Measurements from ENCODE around the gene SLC2A3.
A peak's percentile ranks its signal among the peaks of the same experiment; 100 is the strongest.
"Not testable (repeated sequence)": the region's sequence is repeated elsewhere in the genome, so short reads cannot be mapped to it uniquely, and the experiment has no call there.

The SLC2A3 gene

DNA sequence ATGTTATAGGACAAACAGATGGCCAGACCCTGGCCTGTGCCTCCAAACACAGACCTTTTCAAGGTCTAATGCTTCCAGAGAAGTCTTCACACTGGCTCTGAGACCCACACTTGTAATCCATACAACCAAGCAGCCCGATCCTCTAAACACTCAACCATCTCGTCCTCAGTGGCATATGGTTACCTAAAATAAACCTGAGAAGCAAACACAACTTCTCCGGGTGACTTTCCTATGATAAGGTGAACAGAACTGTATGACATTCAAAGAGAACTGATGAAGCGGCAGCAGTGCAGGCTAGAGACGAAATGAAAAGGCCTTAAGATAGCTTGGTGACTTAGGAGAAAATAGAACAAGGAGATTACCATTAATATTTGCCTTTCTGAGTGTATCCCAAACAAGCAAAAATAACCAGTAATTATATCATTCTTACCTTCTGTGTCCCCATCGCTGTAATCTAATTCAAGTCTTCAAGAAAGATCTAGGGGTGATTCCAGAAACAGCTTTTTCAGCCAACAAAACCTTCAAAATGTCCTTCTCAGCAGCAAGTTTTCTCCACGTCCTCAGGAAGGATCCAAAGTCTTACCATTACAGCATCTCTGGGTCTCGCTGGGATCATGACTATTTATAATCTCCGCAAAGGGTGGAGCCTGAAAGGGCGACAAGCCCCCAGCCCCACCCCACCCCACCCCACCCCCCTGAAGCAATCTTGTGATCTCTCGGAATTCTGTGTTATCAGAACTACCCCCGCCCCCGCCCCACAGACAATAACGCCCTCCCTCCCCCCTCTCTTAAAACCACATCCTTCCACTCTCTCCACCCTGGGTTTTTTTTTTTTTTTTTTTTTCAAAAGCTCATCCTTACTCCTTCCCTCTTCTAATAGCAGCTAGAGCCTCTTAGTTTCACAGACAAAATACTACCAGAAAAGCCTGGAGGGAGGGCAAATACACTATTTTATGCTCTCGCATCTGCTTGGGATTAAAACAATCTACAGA is at the start of gene SLC2A3:
SLC2A3 (minus strand) TSS at position 598 of the 992 bp plus-strand sequence; CDS start at position 445, 153 bp downstream.
- peak; percentile 98 for DNase-seq

DNA sequence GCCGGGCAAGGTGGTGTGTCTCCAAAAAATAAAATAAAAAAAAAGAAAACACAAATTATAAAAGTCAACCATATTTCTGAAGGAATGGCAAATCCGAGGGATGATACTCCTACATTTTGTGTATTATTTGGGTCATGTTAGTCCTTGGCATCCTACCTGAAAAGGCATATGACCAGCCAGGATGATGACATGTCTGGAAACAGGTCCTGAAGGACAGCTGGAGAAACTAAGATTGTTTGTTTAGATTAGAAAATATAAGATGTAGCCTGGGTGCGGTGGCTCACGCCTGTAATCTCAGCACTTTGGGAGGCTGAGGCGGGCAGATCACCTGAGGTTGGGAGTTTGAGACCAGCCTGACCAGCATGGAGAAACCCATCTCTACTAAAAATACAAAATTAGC is 48.9 kb upstream of the SLC2A3 start:
- no peak for DNase-seq

DNA sequence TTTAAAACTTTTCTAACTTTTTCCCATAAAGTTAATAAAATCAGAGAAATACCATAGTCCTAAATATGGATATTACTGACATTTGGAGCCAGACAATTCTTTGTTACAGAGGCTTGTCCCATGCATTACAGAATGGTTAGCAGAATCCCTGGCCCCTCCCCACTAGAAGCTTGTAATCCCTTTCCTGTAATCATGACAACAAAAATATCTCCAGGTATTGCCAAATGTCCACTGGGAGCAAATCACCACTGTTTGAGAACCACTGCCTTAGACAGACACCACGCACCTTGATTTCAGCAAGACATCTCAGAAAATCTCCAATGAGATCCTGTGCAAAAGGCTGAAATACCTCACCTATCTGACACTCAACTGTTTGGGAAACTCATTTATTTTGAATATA is 47.5 kb upstream of the SLC2A3 start:
- DNase-seq, result not testable (repeated sequence)

DNA sequence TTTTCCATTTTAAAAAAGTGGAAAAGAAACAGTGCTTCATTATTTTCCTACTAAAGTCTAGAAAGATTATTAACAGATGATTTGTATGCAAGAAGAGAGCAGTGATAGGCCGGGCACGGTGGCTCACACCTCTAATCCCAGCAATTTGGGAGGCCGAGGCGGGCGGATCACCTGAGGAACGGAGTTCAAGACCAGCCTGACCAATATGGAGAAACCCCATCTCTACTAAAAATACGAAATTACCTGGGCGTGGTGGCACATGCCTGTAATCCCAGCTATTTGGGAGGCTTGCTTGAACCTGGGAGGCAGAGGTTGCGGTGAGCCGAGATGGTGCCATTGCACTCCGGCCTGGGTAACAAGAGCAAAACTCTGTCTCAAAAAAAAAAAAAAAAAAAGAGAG is 47.0 kb upstream of the SLC2A3 start:
- DNase-seq, result not testable (repeated sequence)

DNA sequence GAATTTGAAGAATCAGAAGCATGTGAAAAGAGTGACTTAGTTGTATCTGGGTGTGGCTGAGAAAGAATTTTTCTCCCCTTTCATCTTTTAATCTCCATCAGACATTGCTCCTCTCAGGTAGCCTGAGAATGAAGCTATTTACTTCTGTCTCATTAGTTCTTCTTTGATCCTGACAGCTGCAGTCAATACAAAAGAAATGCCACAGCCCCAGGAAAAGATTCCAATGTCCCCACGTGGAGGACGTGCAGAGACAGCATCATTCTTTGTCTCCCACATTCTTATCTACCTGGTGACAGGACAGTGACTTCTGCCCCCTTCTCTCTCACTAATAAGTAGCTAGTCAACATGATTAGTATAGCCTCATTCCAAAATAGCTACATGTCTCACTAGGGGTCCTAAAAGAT is 46.3 kb upstream of the SLC2A3 start:
- not testable (repeated sequence) for DNase-seq

DNA sequence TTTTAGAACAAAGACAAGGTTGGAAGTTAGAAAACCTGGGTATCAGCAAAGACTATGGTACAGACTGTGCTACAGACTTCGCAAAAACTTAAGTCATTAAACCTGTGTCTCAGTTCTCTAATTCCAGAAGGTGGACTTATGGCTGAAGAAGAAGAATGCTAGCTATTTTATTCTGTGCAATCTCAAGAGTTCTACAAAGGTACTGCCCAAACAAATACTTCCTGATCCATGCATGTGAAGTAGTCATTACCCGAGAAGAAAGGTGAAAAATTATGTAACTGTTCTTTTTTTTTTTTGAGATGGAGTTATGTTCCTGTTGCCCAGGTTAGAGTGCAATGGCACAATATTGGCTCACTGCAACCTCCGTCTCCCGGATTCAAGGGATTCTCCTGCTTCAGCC is 45.5 kb upstream of the SLC2A3 start:
- DNase-seq, result no peak

DNA sequence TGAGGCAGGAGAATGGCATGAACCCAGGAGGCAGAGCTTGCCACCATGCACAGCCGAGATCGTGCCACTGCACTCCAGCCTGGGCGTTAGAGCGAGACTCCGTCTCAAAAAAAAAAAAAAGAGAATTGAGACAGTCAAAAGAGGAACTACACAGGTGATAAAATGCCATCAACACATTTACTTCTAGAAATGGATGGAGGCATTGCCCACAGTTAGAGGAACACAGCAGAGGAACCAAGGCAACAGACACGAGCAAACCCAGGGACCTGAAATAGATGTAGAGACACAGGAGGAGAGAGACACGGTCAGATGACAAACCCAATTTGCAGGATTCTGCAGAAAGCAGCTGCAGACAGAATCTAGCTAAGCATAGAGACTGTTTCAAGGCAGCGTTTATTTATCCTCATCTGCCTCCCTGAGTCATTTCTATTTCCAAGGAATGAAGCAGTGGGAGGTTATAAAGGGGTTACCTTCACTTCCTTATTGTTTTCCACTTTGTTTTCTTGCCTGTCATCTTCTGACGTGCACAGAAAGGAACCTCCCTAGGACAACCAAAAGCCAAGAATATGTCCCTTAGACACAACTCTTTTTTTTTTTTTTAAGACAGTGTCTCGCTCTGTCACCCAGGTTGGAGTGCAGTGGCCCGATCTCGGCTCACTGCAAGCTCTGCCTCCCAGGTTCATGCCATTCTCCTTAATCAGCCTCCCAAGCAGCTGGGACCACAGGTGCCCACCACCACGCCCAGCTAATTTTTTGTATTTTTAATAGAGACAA is 41.6 kb upstream of the SLC2A3 start:
- DNase-seq, result not testable (repeated sequence)

DNA sequence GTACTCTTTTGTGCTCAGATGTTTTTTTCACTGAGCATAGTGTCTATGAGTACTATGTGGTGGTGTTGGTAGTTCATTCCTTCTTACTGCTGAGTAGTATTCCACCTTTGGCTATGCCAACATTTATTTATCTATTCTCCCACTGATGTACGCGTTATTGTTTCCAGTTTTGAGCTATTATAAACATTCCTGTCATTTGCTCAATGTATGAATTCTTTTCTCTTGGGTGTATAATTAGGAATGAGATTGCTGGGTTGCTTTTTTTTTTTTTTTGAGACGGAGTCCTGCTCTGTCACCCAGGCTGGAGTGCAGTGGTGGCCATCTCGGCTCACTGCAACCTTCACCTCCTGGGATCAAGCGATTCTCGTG is 37.5 kb upstream of the SLC2A3 start:
- no peak for DNase-seq

DNA sequence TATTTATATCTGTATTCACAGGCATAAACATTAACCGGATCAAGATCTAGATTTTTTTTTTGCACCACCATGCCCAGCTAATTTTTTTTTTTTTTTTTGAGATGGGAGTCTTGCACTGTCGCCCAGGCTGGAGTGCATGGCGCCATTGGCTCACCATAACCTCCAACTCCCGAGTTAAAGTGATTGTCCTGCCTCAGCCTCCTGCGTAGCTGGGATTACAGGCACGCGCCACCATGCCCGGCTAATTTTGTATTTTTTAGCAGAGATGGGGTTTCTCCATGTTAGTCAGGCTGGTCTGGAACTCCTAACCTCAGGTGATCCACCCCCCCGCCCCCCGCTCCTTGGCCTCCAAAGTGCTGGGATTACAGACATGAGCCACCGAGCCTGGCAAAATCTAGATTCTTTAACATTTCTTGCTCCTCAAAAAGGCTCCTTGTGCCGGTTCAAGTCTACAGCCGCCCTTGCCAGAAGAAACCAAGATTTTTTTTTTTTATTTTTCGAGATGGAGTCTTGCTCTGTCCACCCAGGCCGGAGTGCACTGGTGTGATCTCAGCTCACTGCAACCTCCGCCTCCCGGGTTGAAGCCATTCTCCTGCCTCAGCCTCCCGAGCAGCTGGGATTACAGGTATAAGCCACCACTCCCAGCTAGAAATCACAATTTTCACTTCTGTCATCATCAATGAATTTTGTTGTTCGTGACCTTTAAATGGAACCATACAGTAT is 36.9 kb upstream of the SLC2A3 start:
- DNase-seq, result peak; percentile 33

DNA sequence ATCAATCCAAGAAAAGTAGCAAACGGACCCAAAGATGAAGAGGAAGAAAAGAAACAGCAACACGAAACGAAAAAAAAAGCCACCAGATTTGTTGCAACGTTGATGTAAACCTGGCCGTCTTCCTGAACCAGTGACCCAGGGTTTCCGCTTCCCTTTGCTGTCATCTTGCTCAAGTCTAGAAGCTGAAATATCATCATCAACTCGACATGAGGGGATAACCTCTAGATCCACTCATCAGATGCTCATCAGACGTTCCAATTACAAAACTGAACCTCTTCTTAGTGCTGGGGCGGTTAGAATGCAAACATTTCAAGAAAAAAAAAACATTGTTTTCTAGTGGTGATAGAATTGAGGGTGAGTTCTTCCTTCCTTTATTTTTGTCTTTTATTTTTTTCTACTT is 36.3 kb upstream of the SLC2A3 start:
- DNase-seq, result not testable (repeated sequence)

DNA sequence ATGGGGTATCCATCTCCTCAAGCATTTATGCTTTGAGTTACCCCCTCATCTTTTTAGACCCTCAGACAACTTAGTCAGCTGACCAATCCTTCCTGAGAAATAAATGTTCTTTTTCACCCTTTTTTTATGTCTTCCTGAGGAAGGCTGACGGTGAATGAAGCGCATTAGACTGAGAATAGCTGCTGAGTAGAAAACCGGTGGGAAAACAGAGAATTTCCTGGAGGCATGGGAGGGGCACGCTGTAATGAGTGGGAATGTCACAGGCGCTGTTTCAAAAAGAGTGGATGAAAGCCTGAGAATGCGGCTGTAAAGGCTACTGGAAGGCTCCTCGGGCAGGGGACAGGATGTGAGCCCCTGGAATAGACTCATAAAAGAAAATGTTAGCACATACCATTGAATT is 35.8 kb upstream of the SLC2A3 start:
- DNase-seq, result not testable (repeated sequence)

DNA sequence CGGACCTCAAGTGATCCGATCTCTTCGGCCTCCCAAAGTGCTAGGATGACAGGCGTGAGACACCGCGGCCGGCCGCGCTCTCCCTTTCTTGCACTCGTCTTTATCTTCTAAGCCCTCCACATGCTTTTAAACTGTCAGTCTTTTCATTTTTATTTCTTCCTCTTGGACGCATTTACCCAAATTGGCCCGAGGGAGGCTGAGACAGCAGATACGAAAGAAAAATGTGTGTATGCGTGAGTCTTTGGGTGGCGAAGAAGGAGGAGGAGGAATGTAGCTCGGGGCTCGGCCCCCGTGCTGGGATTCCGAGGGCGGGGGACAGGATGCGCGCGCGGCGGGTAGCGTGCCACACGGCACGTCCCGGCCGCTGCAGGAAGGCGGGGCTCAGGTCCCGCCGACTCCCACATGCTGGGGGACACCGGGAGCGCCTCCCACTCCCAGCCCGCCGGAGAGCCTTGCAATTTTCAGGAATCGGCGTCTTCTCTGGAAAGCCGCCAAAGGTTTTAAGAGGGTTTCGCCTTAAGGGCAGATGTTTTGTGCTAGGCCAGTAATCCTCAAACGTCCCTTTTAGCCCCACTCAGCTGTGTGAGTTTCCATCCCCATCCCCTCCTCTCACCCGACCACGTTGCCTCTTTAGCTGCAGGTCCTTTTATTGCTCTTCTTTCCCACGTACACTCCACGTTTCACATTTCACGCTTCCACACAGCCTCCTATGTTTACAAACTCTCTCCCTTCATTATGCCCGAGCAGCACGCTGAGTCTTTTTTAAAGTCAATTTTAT is 34.7 kb upstream of the SLC2A3 start:
- DNase-seq, result peak; percentile 96

DNA sequence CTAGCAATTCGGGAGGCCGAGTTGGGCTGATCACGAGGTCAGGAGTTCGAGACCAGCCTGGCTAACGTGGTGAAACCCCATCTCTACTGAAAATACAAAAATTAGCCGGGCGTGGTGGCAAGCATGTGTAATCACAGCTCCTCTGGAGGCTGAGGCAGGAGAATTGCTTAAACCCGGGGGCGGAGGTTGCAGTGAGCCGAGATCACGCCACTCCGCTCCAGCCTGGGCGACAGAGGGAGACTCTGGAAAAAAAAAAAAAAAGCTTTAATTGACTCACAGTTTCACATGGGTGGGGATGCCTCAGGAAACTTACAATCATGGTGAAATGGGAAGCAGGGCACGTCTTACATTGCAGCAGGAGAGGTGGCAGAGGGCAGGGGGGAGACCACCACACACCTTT is 30.6 kb upstream of the SLC2A3 start:
- no peak for DNase-seq

DNA sequence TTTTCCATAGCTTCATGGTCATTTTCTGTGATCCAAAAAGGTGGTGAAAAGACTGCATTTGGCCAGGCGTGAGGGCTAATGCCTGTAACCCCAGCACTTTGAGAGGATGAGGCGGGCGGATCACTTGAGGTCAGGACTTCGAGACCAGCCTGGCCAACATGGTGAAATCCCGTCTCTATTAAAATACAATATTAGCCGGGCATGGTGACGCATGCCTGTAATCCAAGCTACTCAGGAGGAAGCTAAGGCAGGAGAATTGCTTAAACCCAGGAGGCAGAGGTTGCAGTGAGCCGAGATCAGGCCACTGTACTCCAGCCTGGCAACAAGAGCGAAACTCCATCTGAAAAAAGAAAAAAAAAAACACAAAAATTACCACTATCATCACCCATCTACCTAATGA is 28.7 kb upstream of the SLC2A3 start:
- DNase-seq, result not testable (repeated sequence)

DNA sequence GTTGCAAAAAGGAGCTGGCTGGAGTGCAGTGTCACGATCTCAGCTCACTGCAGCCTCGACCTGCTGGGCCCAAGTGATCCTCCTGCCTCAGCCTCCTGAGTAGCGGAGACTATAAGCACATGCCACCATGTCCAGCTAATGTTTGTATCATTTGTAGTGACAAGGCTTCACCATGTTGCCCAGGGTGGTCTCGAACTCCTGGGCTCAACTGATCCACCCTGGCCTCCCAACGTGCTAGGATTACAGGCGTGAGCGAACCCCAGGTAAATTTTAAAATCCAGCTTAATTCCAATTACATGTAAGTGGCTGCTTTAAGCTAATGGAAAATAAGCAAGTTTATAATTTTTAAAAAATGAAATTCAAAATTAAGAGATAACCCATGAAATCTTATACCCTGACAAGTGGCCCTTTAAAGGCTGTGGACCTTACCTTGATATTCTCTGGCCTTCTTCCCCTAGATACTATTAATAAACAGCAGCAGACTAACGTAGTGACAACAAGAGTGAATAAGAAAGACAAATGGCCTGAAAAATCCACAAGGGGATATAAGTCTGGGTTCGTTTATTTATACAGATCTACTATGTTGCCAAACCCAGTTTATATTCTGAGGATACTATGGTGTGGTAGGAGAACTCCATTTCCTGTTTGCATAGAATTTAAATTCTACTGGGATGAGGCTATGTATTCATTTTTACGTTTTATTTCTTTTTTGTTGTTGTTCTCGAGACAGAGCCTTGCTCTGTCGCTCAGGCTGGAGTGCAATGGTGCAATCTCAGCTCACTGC is 25.6 kb upstream of the SLC2A3 start:
- DNase-seq, result no peak

DNA sequence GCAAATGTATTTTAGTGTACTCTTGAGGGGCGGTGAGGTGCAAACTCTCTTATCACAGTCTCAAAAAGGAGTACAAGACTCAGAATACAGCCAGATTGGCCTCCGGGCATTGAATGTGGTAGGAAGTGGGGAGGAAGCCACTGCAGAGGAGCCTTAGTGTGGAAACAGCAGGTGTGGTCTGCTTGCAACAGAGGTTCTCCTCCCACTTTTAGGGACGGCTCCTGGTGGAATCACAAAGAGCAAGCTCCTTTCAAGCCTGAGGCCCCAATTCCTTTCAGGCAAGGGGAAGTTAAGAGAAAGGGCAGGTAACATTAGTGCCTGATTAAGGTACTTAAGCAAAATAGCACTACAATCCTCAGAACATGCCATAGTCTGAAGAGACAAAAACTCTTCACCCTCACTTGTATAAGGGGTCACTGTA is 23.7 kb upstream of the SLC2A3 start:
- DNase-seq, result peak; percentile 88

DNA sequence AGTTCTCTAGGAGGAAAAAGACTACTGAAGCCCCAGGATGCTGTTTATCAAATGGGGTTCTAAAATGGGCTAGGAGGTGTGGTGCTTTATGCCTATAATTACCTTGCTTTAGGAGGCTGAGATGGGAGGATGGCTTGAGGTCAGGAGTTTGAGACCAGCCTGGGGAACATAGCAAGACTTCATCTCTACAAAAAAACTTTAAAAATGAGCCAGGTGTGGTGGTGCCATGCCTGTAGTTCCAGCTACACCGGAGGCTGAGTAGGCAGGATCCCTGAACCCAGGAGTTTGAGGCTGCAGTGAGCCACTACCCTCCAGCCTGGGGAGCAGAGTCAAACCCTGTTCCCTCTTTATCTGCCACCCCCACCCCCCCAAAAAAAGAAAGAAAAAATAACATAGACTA is 23.3 kb upstream of the SLC2A3 start:
- DNase-seq, result no peak

DNA sequence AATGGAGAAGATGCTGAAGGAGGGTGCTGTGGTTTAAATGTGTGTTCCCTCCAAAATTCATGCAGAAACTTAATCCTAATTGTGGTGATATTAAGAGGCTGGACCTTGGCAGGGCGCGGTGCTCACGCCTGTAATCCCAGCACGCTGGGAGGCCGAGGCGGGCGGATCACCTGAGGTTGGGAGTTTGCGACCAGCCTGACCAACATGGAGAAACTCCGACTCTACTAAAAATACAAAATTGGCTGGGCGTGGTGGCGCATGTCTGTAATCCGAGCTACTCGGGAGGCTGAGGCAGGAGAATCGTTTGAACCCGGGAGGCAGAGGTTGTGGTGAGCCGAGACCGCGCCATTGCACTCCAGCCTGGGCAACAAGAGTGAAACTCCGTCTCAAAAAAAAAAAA is 18.9 kb upstream of the SLC2A3 start:
- DNase-seq, result not testable (repeated sequence)

DNA sequence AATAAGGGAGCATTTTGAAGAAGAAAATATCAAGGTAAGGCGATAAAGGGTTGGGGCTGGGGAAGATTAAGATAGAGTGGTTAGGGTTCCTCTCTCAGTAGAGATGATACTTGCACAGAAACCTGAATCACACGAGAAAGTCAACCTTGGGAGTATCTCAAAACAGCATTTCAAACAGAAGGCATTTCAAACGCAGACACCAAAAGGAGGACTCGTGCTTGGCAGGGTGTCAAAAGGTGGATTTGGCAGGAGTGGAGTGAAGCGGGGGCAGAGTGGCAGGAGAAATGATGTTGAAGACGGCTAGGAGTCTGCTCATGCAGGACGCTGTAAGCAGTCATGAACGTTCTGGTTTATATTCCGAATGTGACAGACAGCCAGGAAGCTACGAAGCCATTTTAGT is 18.4 kb upstream of the SLC2A3 start:
- not testable (repeated sequence) for DNase-seq

DNA sequence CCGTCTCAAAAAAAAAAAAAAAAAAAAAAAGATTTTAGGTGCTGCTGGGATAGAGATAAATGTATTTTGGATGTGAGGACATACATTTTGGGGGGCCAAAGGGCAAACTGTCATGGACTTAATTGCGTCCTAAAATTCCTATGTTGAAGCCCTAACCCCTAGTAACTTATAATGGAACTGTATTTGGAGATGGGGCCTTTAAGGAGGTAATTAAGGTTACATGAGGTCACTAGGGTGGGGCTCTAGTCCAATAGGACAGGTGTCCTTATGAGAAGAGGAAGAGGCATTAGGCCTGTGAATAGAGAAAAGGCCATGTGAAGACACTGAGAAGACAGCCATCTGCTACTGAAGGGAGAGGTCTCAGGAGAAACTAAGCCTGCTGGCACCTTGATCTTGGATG is 17.9 kb upstream of the SLC2A3 start:
- not testable (repeated sequence) for DNase-seq

DNA sequence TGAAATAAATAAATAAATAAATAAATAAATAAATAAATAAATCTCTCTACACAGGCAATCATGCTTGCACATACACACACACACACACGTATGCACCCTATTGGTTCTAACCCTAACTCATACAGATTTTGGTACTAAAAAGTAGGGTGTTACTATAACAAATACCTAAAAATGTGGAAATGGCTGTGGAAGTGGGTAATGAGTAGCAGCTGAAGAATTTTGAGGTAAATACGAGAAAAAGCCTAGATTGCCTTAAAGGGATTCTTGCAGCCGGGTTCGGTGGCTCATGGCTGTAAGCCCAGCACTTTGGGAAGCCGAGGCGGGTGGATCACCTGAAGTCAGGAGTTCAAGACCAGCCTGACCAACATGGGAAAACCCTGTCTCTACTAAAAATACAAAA is 15.7 kb upstream of the SLC2A3 start:
- DNase-seq, result no peak

Data from hematopoietic multipotent progenitor cell treated with erythropoietin and hydrocortisone succinate and interleukin-3 and kit ligand, for 4 days (in vitro differentiated cells).